GM21390 (cell line): ENCODE results near the gene FCRL2.

Experiments used
- ATAC-seq: cut with Tn5 transposase; IDR thresholded peaks from one replicate; pipeline ENCODE4 v1.9.1; 2021; ENCODE audit not compliant: unreplicated experiment

Gene FCRL2, protein sequence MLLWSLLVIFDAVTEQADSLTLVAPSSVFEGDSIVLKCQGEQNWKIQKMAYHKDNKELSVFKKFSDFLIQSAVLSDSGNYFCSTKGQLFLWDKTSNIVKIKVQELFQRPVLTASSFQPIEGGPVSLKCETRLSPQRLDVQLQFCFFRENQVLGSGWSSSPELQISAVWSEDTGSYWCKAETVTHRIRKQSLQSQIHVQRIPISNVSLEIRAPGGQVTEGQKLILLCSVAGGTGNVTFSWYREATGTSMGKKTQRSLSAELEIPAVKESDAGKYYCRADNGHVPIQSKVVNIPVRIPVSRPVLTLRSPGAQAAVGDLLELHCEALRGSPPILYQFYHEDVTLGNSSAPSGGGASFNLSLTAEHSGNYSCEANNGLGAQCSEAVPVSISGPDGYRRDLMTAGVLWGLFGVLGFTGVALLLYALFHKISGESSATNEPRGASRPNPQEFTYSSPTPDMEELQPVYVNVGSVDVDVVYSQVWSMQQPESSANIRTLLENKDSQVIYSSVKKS

DNA sequence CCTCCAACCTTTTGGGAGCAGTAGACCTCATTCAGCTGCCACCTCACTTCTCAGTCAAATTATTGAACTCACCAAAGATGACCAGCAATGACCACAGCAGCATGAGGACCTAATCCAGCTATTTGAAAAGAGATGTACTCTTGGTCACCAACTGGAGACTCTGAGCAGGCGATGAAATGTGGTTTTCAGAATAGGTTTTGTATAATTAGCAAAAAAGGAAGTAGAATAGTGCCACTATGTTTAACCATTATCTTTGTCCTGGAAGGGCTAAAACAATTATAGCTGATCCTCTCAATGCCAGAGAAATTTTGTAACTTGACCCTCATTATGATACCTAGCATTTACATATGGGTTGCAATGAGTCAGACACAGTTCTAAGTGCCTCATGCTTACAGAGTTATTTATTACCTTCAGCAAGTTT lies at the start of gene FCRL2:
Gene FCRL2, minus strand, starts transcription at position 162 of the 421 bp plus-strand sequence. Its CDS starts 59 bp downstream, at position 103.
- ATAC-seq: peak; percentile 53

DNA sequence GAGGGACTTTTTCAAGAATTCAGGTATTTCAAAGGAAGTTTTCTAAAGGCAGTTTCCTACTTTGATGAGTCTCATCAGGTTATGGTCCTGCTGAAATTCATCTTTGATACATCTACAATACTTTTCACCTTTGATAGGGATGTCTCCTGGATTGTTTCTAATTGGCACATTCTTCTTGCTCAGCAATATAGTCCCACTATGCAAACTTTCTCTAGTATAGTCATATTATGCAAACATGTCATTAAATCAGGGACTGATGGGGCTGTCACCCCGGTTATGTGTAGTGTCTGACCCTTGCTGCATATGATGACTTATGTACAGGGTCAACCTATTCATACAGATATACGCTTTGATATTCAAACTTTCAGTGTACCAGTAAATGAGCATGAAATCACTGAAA lies 43.4 kb upstream of the FCRL2 start:
- ATAC-seq: no peak

DNA sequence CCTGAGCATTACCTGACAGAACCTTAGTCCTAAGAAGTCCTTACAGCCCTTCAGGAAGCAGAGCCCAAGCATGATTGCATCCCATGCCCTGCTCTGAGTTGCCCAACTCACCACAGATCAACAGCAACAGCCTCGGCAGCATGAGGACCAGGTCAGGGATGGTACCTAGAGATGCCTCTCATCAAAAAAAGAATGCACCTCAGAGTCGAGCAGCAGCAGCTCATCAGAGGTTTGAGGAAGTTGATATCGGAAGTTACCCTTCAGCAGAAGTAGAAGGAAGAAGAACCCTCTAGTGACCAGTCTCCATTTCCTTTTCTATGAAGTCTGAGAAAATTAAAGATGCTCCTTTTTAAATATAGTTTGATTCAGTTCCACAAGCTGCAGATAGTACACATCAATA lies 43.0 kb upstream of the FCRL2 start, which contains the start of gene FCRL1:
Gene FCRL1, minus strand, starts transcription at position 225 of the 400 bp plus-strand sequence. Its CDS starts 83 bp downstream, at position 142.
- ATAC-seq: no peak

DNA sequence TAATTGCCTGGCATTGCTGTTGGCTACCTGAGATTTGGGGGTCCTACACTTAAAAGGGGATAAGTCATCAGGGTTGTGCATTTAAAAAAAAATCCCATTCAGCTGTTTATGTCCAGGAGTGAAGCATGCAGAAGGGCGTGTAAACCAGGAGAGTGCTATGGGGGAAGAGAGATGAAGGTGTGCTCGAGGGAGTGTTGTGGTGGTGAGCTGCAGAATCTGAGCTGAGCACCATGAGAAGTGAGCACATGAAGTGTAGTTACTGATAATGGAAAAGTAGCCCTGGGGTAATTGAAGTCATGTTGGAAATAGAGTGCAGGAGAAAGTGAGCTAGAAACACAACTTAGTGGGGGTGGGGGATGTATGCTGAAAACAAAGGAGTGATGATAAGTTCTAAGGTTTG lies 42.3 kb upstream of the FCRL2 start:
- no peak for ATAC-seq

DNA sequence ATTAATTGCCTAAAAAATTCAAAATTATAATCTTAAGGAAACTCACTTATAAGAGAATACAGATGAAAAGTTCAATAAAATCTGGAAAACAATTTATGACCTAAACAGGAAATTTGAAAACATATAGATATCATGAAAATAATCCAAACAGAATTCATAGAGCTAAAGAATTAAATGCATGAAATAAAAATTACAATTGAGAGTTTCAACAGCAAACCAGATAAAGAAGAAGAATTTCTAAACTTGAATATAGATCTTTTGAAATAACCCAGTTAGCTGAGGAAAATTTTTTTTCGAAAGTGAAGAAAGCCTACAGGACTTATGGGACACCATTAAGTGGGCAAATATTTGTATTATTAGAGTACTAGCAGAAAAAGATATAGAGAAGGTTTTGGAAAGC lies 36.3 kb upstream of the FCRL2 start:
- no peak for ATAC-seq

DNA sequence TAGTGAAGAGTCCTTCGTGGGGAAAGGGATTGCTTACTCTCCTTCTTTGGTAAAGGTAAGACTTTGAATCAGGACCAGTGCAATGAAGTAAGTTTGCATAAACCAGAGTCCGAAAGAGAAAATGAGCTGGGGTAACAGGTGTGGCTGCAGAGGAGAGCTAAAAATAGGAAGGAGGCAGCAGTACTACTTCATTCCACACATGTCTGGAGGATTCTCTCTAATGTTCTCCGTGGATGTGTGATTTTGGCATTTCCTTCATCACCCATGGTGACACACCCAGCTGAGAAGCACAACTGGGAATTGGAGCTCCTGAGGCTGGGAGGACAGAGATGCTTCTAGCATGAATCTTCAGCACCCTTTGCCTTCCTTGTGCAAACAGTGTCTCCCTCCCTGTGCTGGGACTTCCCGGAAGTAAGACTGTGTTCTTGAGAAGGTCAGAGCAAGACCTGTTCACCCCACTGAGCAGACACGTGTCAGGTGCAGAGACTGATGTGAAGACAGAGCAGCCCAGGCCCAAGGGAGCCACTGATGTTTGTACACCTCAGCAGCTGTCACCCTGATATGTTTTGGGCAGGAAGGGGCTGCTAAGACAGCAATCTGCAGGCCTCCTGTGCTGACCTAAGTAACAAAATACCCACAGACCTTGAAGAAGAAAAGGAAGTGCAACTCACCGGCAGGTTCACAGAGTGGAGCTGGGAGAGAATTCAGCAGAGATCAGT lies 29.7 kb upstream of the FCRL2 start:
- ATAC-seq: peak; percentile 88

DNA sequence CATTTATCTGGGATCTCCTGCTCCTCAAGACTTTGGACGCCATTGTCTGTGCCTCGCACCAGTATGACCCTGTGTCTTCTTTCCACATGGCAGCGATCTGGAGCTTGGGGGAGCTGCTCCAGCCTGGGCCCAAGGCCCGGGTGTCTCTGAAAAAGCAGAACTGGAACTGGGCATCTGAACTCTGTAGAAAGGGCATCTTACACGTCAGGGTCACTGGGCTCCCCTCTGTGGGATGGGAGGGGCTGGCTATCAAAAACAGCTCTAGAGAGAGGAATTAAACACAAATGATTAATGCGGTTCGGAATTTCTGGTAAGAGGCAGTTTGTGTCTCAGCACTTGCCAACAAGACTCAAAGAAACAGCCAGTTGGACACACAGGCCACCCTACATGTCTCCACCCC lies 26.9 kb upstream of the FCRL2 start:
- no peak for ATAC-seq

DNA sequence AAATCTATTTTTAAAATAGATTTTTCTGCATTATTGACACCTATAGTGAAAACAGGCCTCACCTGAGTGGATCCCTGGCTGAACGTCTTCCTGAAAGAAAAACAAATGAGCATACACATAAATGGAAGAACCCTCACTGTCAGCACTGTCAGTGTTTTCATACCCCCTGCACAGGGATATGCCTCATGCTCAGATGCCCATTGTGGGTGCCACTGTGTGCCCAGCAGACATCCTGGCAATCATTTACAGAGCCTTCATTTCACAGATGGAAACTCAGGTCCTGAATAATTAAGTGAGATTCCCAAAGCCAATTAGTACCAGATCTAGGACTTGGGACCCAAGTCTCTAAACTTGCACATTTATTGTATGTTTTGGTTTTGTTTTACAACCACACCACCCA lies 23.1 kb upstream of the FCRL2 start:
- no peak for ATAC-seq

DNA sequence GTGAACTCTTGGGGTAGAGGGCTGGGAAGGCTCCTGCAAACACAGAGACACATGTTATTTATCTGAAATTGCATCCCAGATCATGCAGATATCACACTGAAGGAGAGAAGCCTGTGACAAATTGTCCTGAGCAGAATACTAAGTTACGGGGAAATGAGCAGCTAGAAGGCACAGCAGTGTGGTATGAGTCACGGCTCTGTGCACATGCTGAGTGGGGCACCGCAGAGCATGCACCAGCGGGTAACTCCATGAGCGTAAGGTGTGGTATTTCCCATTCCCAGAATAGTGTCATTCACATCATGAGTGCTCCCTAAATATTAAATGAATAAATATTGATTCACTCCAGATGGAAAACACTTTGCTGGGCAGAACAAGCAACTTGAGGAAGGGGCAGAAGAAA lies 21.3 kb upstream of the FCRL2 start:
- no peak for ATAC-seq

DNA sequence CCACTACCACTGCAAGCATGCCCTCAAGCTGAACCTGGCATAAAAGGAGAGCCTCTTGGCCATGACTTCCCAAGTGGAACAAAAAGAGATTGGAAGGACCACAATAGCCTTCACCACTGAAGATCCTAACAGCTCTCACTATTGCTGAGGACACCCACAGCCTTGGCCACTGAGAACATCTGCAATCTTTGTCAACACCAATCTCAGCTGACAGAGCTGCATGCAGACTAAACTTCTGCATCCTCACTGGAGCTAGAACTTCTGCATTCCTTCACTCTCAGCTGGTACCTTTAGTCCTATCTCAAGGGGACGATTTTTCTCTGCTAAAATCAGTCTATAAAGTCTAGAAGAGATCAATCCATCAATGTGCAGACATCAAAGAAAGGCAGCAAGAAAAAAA lies 8.3 kb upstream of the FCRL2 start:
- ATAC-seq: no peak

DNA sequence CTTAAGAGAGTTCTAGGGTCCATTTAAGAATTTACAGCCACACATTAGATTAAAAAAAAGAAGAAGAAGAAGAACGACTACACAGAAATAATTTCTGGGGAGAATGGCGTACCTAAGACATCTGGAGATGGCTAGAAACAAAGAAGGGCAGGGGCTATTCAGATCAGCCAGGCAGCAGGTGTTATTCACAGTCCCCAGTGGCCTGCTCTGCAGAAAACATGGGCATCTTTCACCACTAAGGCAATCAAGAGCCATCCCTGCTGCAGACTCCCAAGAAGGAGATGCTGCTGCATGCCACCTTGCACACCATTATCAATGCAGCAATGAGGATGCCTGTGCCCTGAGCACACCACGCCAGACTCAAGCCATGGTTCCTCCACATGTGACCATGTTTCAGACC lies 7.9 kb upstream of the FCRL2 start:
- no peak for ATAC-seq

DNA sequence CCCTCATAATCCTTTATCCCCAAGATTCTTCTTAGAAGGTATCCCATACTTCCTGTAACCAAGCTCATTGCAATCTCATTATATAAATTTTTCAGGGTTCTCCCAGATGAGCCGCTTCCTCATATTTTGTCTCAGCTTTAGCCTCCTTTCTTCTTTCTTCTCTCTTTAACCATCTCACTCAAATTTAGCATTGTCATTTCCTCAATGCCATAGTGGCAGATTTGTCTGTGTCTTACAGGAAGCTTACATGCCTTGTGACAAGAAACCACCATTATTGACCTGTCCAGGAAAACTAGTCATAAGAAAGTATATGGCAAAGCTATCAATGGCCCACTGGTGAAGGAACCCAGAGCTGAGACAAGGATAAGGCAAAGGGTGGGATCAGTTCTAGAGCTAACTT lies 6.0 kb upstream of the FCRL2 start:
- ATAC-seq: no peak

DNA sequence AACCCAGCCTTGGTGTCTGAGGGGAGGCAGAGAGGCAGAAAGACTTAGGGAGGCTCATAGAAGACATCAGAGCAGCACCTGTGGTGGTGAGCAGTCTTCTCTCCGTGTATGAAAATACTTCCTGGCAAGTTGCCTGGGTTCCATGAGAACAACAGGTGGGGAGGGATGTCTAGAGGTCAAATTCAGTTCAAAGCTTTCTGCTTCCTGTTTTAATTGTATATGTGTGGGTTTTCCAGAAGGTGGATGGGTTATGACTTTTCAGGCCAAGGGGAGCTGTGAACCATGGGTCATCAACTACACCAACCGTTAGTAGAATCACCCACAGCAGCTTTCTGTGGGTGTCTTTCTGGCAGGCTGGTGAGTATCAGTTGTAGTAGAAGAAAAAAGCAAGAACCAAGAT lies 4.1 kb upstream of the FCRL2 start:
- peak; percentile 72 for ATAC-seq

DNA sequence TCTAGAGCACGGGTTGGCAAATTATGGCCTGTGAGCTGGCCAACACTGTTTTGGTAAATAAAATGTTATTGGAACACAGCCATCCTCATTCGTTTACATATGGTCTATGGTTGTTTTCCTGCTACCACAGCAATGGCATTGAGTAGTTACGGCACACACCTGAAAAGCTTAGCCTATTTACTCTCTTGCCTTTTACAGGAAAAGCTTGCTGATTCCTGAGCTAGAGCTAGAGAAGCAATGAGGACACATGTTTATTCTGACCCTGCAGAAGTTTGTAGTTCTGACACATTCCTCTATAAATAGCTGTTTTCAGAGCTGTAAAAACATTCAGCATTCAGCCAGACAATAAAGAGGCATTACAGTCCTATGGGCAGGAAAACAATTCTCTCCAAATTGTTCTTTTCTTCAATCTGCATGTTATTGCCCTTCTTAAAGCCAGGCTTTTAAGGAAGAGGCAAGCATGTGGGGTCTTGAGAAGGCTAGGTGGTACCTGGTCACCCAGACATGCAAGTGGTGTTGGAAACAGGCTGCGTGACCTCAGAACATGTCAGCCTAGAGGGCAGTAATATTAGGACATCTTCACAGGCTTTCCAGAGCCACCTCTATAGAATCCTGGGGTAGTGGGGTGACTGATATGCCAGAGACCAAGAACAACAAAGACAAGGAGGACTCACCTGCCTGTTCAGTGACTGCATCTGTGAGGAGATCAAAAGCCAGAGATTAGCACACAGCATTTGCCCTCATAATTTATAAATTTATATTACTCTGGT lies 1.6 kb downstream of the FCRL2 start:
- no peak for ATAC-seq

DNA sequence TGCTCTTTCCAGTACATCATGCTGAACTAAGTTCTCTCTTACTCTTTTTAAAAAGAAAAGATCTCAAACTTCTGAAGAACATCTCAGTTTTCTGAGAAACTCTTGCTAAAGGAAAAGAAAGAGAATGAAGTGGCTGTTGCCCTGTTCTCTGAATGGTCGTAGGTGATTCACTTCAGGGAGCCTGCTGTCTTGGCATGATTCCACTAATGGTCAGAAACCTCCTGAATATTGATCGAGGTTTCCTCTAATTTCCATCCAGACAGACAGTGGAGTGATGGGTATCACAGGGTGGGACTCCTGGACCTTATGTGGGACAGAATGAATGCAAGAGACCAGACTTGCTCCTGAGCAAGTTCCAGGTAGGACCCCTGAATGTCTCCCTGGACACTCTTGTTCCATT lies 2.5 kb downstream of the FCRL2 start:
- no peak for ATAC-seq

DNA sequence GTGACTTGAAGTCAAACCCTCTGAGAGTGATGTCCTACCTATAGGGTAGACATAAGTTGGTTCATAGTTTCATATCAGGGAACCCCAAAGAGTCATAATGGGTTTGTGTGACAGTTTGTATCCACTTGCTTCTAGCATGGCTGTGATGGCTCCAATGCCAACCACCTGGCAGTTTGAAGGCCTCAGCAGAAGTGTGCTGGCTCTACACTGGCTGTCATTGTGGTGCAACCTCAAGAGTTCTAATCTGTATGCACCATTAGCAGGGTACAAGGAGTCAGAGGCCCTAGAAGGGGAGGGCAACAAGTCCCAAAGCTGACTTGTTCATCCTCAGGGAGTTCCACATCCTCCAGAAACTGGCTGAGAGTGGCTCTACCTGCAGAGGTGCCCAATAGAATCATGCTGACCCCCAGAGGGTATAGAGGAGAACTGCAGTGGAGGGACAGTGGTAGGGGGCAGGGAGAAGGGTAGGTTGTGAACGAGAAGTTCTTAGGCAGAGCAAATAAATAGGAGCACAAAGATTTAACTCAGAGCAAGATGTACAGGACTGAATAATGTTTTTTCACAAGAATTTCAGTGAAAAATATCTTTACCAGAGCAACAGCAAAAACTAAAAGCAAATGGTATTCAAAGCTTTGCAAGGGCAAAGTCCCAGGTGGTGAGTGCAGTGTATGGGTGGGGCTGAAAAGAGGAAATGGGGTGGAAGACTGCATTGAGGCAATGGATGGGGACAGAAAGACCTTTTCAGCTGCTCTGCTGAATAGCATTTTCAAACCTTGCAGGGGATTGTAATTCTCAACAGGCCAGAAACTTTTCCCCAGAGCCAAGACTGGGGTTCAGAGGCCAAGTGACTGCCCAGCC lies 3.2 kb downstream of the FCRL2 start:
- ATAC-seq: peak; percentile 67

DNA sequence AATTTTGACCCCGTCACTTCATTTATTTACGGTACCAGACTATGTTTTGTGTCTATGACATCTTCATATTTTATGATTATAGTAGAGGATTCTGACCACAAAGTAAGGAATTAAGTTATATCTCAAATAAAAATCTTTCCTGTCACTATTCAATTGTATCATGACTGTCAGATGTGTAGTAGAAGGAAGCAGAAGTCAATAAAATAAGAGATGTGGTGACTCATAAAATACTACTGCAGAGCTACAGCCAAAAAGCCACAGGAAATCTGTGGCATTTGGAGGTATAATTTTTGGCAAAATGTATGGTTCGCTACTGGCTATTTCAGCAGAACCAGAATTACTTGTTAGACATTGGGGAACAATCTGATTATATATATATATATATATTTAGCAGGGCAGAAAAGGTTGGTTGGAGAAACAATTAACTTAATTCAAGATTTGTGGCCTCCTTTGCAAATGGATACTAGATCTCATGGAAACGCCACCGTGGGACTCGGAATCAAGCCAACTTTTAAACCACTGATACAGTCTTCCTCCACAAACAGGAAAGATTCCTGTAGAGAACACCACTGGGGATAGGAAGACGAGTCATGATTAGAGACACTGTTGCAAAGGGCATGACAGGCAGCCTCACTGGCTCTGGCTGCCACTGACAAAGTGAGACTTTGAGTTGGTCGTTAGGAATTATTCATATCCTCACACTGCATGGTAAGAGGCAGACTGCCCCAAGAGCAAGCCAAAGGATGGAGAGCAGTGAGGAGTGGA lies 5.1 kb downstream of the FCRL2 start:
- no peak for ATAC-seq

DNA sequence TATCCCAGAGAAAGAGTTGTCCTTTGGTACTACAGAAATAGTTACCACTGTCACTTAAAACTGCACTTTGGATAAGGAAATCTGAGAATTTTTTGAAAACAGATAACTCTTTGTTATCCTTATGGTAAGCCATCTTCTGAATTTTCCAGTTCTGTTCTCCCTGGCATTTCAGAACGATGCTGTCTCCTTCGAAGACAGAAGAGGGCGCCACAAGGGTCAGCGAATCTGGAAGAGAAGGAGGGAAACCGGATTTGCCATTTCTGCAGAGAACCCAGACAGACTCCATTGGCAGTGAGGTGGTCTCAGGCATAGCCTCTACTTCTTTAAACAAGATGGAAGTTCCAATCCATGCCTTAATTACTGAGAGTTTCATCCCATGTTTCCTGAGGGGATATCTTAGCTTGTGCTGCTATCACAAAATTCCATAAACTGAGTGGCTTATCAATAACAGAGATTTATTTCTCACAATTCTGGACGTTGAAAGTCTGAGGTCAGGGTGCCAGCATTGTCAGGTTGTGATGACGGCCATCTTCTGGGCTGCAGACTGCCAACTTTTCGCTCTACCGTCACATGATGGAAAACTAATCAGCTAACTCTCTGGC lies 6.4 kb downstream of the FCRL2 start:
- ATAC-seq: no peak

DNA sequence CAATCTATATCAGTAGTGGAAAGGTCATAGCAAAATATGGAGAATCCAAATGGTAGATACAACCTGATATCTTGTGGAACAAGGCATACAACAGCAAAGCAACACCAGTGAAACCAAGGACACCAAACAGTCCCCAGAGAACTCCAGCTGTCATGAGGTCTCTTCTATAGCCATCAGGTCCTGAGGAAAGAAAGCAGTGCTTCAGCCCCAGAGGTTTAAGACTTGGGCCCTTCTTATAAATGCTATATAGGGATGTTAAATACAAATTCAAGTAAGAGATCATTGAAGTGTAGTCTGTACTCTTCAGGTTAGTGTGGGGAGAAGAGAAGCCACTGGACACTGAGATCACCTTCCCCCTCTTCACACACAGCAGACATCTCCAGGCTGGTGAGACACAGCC lies 10.1 kb downstream of the FCRL2 start:
- ATAC-seq: no peak
